ENCODE measurements around the gene ARIH2.
A peak's percentile ranks its signal among the peaks of the same experiment; 100 is the strongest.
"Not testable (repeated sequence)": the region's sequence is repeated elsewhere in the genome, so short reads cannot be mapped to it uniquely, and the experiment has no call there.

ARIH2 gene

GRCh38 chr3:49005303-49005680 lies 86.7 kb downstream of the ARIH2 start:
- Histone ChIP-seq H3K27me3 (ENCODE audit: insufficient read depth, low read length) (no peaks in the 10 kb centered on the region), H3K79me2 (ENCODE audit: control insufficient read depth, insufficient read depth, low read length, unreplicated experiment) (peaks cover 18% of the 10 kb centered on the region), H3K4me3 (ENCODE audit: low read depth, low read length) (no peak overlapping the region), H3K4me1 (ENCODE audit: control insufficient read depth, insufficient read depth, low read length, unreplicated experiment) (peaks cover 15% of the 10 kb centered on the region), H3K27ac (ENCODE audit: low read depth, low read length) (no peak overlapping the region), H3K36me3 (ENCODE audit: insufficient read depth, low read length) (no peaks in the 10 kb centered on the region), H2AFZ (ENCODE audit: low read length, unreplicated experiment) (no peak overlapping the region)

GRCh38 chr3:49005998-49006397 lies 87.4 kb downstream of the ARIH2 start:
- Histone ChIP-seq H3K4me1 (ENCODE audit: control insufficient read depth, insufficient read depth, low read length, unreplicated experiment) (peaks cover 15% of the 10 kb centered on the region), H3K4me3 (ENCODE audit: low read depth, low read length) (peak overlapping the region; percentile 95), H3K79me2 (ENCODE audit: control insufficient read depth, insufficient read depth, low read length, unreplicated experiment) (peaks cover 18% of the 10 kb centered on the region), H2AFZ (ENCODE audit: low read length, unreplicated experiment) (peak overlapping the region; percentile 90), H3K27me3 (ENCODE audit: insufficient read depth, low read length) (no peaks in the 10 kb centered on the region), H3K27ac (ENCODE audit: low read depth, low read length) (peak overlapping the region; percentile 85; the same call in 1 of the 2 replicates), H3K36me3 (ENCODE audit: insufficient read depth, low read length) (no peaks in the 10 kb centered on the region)

GRCh38 chr3:49006408-49007067 lies 87.9 kb downstream of the ARIH2 start:
- Histone ChIP-seq H3K4me1 (ENCODE audit: control insufficient read depth, insufficient read depth, low read length, unreplicated experiment) (peaks cover 15% of the 10 kb centered on the region), H2AFZ (ENCODE audit: low read length, unreplicated experiment) (peak overlapping the region; percentile 90), H3K27me3 (ENCODE audit: insufficient read depth, low read length) (no peaks in the 10 kb centered on the region), H3K36me3 (ENCODE audit: insufficient read depth, low read length) (no peaks in the 10 kb centered on the region), H3K27ac (ENCODE audit: low read depth, low read length) (peak overlapping the region; percentile 85), H3K4me3 (ENCODE audit: low read depth, low read length) (peak overlapping the region; percentile 95), H3K79me2 (ENCODE audit: control insufficient read depth, insufficient read depth, low read length, unreplicated experiment) (peaks cover 19% of the 10 kb centered on the region)

GRCh38 chr3:49007068-49007770 lies 88.6 kb downstream of the ARIH2 start, which contains the start of gene WDR6:
WDR6 (plus strand) TSS chr3:49007391; CDS start chr3:49007432, 41 bp downstream.
- peak within 1 kb of the TSS; percentile 95 for H3K4me3 ChIP-seq (ENCODE audit: low read depth, low read length)
- peak within 1 kb of the TSS; percentile 85 for H3K27ac ChIP-seq (ENCODE audit: low read depth, low read length)
- peaks cover 15% of the 10 kb centered on the region for H3K4me1 ChIP-seq (ENCODE audit: control insufficient read depth, insufficient read depth, low read length, unreplicated experiment)
- H3K27me3 ChIP-seq (ENCODE audit: insufficient read depth, low read length), result no peaks in the 10 kb centered on the region
- peaks cover 25% of the 10 kb centered on the region for H3K79me2 ChIP-seq (ENCODE audit: control insufficient read depth, insufficient read depth, low read length, unreplicated experiment)
- H2AFZ ChIP-seq (ENCODE audit: low read length, unreplicated experiment), result peak within 1 kb of the TSS; percentile 90
- H3K36me3 ChIP-seq (ENCODE audit: insufficient read depth, low read length), result no peaks in the 10 kb centered on the region

GRCh38 chr3:49007771-49008528 lies 89.3 kb downstream of the ARIH2 start:
- H2AFZ ChIP-seq (ENCODE audit: low read length, unreplicated experiment), result peak overlapping the region; percentile 63
- H3K4me1 ChIP-seq (ENCODE audit: control insufficient read depth, insufficient read depth, low read length, unreplicated experiment), result peaks cover 15% of the 10 kb centered on the region
- H3K27me3 ChIP-seq (ENCODE audit: insufficient read depth, low read length), result no peaks in the 10 kb centered on the region
- H3K4me3 ChIP-seq (ENCODE audit: low read depth, low read length), result peak overlapping the region; percentile 95
- no peaks in the 10 kb centered on the region for H3K36me3 ChIP-seq (ENCODE audit: insufficient read depth, low read length)
- H3K27ac ChIP-seq (ENCODE audit: low read depth, low read length), result peak overlapping the region; percentile 85
- H3K79me2 ChIP-seq (ENCODE audit: control insufficient read depth, insufficient read depth, low read length, unreplicated experiment), result peaks cover 29% of the 10 kb centered on the region

GRCh38 chr3:49008627-49009026 lies 90.0 kb downstream of the ARIH2 start:
- peaks cover 15% of the 10 kb centered on the region for H3K4me1 ChIP-seq (ENCODE audit: control insufficient read depth, insufficient read depth, low read length, unreplicated experiment)
- peak overlapping the region; percentile 95 for H3K4me3 ChIP-seq (ENCODE audit: low read depth, low read length)
- not testable (repeated sequence) for H3K27me3 ChIP-seq (ENCODE audit: insufficient read depth, low read length); H3K27ac ChIP-seq (ENCODE audit: low read depth, low read length); H2AFZ ChIP-seq (ENCODE audit: low read length, unreplicated experiment); H3K36me3 ChIP-seq (ENCODE audit: insufficient read depth, low read length)
- H3K79me2 ChIP-seq (ENCODE audit: control insufficient read depth, insufficient read depth, low read length, unreplicated experiment), result peaks cover 29% of the 10 kb centered on the region

- Histone ChIP-seq H2AFZ (ENCODE audit: low read length, unreplicated experiment) (no peak overlapping the region), H3K27ac (ENCODE audit: low read depth, low read length) (no peak overlapping the region), H3K4me1 (ENCODE audit: control insufficient read depth, insufficient read depth, low read length, unreplicated experiment) (peaks cover 15% of the 10 kb centered on the region), H3K4me3 (ENCODE audit: low read depth, low read length) (no peak overlapping the region), H3K79me2 (ENCODE audit: control insufficient read depth, insufficient read depth, low read length, unreplicated experiment) (peaks cover 29% of the 10 kb centered on the region), H3K27me3 (ENCODE audit: insufficient read depth, low read length) (no peaks in the 10 kb centered on the region), H3K36me3 (ENCODE audit: insufficient read depth, low read length) (no peaks in the 10 kb centered on the region)
These were observed 90.8 kb downstream of the ARIH2 start for GRCh38 chr3:49009396-49009795.

GRCh38 chr3:49012441-49013017 lies 93.9 kb downstream of the ARIH2 start:
- H2AFZ ChIP-seq (ENCODE audit: low read length, unreplicated experiment), result no peak overlapping the region
- no peaks in the 10 kb centered on the region for H3K36me3 ChIP-seq (ENCODE audit: insufficient read depth, low read length)
- H3K79me2 ChIP-seq (ENCODE audit: control insufficient read depth, insufficient read depth, low read length, unreplicated experiment), result peaks cover 29% of the 10 kb centered on the region
- no peak overlapping the region for H3K27ac ChIP-seq (ENCODE audit: low read depth, low read length)
- H3K4me3 ChIP-seq (ENCODE audit: low read depth, low read length), result no peak overlapping the region
- no peaks in the 10 kb centered on the region for H3K27me3 ChIP-seq (ENCODE audit: insufficient read depth, low read length)
- H3K4me1 ChIP-seq (ENCODE audit: control insufficient read depth, insufficient read depth, low read length, unreplicated experiment), result peaks cover 9% of the 10 kb centered on the region

- Histone ChIP-seq H3K27ac (ENCODE audit: low read depth, low read length) (no peak overlapping the region), H3K36me3 (ENCODE audit: insufficient read depth, low read length) (no peaks in the 10 kb centered on the region), H3K79me2 (ENCODE audit: control insufficient read depth, insufficient read depth, low read length, unreplicated experiment) (peaks cover 25% of the 10 kb centered on the region)
These were observed 94.6 kb downstream of the ARIH2 start for GRCh38 chr3:49013113-49013737.

More at GRCh38 chr3:49013113-49013737, 94.6 kb downstream of the ARIH2 start:
- Histone ChIP-seq H2AFZ (ENCODE audit: low read length, unreplicated experiment) (no peak overlapping the region), H3K4me1 (ENCODE audit: control insufficient read depth, insufficient read depth, low read length, unreplicated experiment) (peaks cover 10% of the 10 kb centered on the region), H3K4me3 (ENCODE audit: low read depth, low read length) (no peak overlapping the region), H3K27me3 (ENCODE audit: insufficient read depth, low read length) (no peaks in the 10 kb centered on the region)
